Brain pericyte (primary cell): Measurements from ENCODE around the gene VEZT.
A peak's percentile ranks its signal among the peaks of the same experiment; 100 is the strongest.
"Not testable (repeated sequence)": the region's sequence is repeated elsewhere in the genome, so short reads cannot be mapped to it uniquely, and the experiment has no call there.

Source experiments
- DNase-seq: peaks from one replicate; pipeline ENCODE4 v3.0.0-alpha.2; 2012; ENCODE audit warnings: low read depth, low spot score

VEZT gene, protein sequence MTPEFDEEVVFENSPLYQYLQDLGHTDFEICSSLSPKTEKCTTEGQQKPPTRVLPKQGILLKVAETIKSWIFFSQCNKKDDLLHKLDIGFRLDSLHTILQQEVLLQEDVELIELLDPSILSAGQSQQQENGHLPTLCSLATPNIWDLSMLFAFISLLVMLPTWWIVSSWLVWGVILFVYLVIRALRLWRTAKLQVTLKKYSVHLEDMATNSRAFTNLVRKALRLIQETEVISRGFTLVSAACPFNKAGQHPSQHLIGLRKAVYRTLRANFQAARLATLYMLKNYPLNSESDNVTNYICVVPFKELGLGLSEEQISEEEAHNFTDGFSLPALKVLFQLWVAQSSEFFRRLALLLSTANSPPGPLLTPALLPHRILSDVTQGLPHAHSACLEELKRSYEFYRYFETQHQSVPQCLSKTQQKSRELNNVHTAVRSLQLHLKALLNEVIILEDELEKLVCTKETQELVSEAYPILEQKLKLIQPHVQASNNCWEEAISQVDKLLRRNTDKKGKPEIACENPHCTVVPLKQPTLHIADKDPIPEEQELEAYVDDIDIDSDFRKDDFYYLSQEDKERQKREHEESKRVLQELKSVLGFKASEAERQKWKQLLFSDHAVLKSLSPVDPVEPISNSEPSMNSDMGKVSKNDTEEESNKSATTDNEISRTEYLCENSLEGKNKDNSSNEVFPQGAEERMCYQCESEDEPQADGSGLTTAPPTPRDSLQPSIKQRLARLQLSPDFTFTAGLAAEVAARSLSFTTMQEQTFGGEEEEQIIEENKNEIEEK

DNA sequence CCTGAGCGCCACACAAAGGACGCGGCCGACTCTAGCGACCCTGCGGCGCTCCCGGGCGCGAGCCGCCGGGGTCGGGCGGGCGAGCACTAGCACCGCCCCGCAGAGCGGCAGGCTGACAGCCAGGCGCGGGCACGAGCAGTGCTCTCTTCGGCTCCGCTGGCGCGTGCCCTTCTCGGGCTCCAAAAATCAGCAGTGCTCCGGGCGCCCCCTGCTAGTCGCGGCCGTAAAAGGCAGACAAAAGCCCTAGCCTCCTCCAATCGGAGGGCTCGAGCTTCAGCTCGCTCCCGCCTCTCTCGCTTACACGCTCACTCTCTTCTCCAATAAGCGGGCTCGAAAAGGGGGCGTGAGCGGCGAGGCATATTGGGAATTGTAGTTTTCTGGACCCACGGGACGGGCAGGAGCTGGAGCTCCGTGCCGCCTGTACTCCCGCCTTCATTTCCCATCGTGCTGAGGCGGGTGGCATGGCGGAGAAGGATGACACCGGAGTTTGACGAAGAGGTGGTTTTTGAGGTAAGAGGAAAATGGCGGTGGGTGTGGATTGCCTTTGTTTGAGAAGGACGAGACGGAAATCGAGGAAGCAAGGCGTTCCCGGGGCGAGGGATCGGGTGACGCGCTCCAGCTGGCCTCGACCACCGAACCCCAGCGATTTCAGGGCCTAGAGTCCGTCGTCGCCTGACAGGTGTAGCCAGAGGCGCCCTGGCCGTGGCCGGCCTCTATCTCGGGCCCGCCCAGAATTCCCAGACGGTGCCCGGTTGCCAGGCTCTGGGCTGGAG is at the start of gene VEZT, which contains the start of gene FGD6:
Gene VEZT, plus strand, starts transcription at position 431 of the 773 bp plus-strand sequence. Its CDS starts 44 bp downstream, at position 475.
Gene FGD6, minus strand, starts transcription at position 91 of the 773 bp plus-strand sequence. CDS start 227 bp downstream, outside the sequence.
- DNase-seq = peak; percentile 97

DNA sequence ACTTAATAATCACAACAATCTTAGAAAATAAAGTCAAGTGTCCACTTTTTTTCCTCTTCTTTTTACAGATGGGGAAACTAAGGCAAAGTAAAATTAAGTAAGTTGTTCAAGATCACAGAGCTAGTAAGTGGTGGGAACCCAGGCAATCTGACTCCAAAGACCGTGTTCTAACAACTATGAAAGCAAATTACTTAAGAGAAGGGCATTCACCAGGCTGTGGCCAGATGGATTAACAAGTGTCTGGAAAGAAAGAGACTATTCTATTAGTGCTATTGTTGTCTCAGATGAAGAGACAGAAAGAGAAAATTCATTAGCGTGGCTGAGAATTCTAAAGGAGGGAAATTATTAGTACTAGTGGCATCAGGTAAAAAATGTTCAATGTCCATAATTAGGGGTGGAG is 48.9 kb upstream of the VEZT start:
- no peak for DNase-seq

DNA sequence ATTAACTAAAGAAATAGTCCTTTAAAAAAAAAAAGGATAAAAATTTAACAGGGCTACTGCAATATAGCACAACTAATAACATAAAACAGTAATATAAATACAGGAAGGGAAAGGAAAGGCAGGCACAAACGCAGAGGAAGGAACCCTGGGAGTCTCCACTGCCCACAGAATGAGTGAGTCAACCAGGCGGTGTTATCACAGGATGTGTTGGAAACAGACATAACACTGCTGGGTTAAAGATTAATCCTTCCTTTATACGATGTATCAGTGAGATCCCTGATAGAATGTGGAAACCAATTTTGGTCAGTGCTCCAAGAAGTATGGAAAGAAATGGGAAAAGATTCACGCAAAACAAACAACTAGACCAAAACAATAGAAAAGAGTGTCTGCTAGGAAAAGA is 48.2 kb upstream of the VEZT start:
- peak; percentile 39 for DNase-seq

DNA sequence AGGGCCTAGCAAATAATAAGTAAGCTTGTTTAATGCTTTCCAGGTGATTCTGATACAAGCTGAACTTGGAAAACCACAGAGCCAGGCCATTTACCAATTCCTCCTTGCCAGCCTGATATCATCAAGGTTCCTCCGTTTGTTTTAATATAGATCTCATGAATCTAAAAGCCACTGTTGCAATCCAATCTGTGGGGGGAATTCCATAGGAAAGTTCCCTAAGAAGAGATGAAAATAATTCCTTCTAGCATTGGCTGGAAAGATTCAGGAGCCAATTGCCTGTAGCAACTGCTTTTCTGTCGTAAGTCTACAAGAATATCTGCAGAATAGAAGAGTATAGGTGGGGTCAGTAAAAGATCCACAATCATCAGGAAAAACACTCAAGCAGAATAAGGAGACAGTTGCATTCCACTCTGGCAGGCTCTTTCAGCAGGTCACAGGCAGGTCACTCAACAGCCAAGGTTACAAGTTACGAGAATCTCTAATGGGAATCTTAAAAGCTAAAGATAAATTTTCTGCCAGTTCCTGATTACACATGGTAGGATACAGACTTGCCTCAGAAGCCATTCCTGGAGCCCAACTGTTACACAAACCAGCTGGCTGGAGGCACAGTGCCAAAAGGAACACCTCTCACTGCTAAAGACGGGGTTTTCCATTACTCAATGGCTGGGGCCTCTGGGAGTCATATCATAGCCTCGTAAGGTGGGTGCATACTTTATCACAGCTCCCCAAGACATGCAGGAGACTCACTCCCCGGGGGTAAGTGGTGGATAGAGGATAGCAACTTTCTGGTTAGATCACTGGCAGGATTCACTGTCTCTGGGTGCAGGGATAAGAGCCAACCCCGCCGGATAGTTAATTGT is 44.0 kb upstream of the VEZT start:
- peak; percentile 21 for DNase-seq

DNA sequence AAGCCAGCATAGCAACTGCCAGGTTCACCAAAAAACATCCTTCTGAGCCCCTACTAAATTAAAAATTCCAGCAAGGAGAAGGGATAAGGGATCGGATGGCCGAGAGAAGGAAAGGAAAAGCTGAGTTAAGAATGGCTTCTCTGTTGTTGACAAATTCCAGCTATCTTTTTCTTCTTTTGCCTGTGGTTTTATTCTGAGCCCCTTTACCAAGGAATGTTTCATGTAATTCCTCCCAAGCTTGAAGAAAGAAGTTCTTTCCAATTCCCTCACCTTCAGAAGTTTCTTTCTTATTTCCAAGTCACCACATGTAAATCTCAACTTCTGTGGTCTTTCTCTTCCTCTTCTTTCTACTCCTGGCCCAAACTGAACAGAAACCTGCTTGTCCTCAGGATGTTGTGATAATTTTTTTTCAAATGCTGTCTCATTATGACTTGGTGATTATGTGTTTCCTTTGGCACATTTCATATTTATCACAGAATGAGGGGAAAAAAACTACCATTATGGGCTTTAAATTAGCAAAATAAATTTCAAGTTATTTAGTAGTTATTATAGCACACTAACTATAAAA is 40.3 kb upstream of the VEZT start:
- no peak for DNase-seq

DNA sequence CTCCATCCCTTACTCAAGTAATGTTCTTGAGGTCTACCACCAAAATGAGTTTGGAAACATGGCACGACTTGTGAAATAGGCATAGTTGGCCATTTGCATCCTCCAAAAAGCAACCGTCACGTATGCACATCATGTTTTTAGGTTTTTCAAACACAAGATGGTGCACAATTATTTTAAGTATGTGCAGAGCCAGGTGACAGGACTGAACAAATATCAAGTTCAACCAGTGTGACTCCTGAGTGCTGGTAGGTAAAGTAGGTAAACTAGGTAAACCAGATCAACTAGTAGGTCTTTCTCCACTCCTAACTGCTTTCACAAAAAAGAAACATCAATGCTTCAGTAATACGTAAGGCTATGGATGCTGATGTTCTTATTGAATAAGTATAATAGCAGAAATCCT is 39.5 kb upstream of the VEZT start:
- no peak for DNase-seq

DNA sequence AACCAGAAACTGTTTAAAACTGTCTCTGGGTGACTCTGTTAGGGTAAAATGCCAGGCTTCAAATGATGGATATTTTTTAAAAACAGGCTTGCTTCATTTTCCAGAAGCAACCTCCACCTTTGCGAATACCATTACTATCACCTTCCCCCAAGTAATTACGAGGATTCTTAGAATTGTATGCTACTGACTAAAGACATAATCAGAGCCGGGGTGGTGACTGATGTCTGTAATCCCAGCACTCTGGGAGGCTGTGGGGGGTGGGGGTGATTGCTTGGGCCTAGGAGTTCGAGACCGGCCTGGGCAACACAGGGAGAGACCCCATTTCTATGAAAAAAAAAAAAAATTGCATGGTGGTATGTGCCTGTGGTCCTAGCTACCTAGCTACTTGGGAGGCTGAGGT is 38.6 kb upstream of the VEZT start:
- DNase-seq = no peak

DNA sequence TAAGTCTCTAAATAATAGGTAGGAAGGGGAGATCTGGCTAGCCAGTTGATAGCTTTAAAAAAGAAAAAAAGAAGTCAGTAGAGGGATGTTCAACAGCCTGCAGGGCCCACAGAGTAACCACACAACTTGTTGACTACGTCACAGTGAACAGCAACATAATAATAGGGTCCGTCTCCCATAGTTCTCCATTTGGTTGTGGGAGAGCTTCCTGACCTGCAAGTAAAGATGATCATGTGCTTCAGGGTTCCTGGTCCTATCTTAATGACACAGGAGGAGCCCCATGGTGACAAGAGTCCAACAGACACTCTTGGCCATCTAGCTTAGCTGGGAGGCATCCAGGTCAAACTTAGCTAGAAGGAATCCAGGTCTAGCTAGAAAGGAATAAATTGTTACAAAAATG is 36.5 kb upstream of the VEZT start:
- DNase-seq = no peak

DNA sequence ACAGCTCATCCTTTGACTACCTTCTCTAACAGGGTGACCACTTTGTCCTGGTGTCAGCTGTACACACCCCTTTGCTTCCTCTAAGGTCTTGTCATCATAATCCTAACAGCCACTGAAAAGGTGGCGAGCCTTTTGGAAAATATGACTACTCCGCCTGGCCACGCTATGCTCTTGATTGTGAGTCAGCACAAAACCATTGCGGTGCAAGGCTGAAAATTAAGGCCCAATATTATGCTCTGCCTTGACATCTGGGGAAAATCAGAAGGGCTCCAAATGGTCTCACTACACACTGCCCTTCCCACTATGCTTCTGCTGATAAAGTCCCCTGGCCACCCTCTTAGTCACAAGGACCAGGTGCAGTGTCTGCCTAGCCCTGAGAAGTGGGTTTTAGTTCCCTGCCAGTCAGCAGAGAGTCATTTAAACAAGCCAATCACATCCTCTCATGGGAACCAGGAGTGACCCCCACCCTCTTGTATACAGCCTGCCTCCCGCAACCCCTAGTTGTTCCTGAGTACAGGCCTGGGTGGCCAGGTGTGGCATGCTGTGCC is 34.7 kb upstream of the VEZT start:
- no peak for DNase-seq

DNA sequence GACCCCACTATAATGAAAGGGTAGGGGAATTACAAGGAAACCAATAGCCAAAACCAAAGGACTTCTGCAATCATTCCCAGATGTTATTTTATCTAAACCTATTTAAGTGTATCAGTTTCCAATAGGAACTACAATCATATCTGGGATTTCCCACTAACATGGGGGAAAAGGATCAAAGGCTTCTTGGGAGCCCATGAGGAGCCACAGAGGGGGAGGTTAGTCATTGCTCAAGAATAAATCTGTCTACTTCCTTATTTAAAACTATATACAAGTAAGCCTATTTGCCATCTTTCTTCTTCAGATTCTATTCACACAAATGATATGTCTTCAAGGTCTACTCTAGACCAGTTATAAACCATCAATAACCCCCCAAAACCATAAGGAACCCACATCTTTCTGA is 33.5 kb upstream of the VEZT start:
- no peak for DNase-seq

DNA sequence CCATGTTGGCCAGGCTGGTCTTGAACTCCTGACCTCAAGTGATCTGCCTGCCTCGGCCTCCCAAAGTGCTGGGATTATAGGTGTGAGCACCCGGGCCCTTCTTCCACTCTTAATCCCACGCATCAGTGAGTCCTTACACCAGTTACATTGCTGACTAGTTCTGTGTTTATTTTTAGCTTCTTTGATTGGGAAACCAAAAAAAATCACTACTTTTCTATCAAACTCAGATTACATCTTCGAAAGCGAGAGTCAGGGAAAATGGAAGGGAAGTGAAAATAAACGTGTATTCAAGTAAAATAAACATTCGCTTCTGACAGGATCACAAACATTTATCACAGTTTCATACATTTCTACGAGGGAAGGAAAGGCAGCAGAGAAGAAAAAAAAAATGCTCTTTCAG is 32.5 kb upstream of the VEZT start:
- no peak for DNase-seq

DNA sequence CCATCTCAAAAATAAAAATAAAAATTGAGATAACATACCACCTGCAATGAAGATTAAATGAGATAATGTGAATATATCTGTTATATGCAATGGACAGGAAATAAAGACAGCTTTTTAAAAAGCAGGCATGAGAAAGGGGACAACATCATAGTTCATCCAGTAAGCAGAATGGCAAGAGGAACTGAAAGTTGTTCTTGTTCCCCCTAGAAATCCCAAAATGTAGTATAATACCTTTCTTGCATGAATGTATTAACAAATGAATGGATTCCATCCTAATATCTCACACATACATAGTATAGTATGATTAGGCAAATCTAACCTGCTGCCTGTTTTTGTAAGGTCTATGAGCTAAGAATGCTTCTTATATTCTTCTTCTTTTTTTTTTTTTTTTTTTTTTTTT is 31.8 kb upstream of the VEZT start:
- no peak for DNase-seq

DNA sequence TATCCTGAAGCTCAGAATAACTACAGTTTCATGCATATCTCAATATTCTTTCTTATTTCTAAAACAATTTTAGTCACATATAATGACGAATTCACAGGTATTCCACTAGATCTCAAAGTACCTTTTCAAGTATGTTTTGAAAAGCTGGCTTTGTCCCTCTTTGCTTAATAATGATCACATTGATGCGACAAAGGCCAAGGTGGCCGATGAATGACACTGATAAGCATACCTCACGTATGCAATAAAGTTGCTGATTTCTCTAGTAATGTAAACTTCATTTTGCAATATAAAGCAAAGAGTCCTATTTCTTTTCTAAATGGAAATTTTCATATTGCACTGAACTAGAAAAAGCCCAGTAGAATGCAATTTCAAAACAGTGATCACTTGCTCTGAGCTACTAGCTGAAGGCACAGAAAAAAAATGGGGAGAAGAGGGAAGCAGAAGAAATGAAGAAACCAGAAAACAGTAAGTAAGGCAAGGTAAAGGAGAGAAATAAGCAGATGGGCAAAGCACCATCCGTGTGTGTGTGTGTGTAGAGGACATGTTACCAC is 29.7 kb upstream of the VEZT start:
- DNase-seq = no peak

DNA sequence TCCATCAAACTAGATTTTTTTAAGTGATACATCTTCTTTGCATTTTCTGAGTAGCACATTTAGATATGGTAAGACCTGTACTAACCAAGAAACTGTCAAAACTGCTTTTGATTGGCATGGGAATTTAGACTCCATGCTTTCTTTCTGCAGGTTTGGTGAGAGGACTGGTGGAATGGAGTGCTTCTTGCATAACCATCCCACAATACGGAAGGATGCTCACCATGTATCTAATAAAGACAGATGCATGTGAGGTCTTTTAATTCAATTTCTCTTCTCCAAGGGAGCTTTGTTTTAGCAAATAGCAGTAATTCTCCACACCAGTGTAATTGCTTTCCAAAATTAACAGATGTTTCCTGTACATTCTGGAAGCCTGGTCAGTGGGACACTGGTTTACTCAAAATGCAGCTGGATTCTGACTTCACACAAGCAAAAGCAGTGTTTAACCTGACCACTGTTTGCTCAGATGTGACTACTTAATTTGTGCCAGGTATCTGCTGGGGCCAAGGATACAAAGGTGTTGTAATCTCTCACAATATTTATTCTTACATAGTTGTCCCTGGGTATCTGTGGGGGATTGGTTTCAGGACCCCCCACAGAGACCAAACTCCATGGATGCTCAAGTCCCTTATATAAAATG is 26.4 kb upstream of the VEZT start:
- DNase-seq = no peak

DNA sequence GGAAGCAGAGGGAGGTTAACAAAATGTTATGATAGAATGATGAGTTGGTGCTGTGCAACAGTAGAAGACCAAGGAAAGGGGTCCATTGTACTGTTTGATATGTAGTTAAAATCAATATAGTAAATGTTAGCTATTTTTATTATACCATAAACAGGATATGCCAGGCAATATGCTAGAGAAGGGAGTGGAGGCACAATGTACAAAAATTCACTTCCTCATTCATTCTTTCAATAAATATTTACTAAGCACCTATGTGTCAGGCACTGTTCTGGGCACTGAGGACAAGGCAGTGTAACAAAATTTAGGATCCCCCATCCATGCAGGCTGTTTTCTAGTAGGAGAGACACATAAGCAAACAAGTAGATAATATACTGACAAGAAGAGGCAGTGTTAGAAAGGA is 25.3 kb upstream of the VEZT start:
- DNase-seq = no peak

DNA sequence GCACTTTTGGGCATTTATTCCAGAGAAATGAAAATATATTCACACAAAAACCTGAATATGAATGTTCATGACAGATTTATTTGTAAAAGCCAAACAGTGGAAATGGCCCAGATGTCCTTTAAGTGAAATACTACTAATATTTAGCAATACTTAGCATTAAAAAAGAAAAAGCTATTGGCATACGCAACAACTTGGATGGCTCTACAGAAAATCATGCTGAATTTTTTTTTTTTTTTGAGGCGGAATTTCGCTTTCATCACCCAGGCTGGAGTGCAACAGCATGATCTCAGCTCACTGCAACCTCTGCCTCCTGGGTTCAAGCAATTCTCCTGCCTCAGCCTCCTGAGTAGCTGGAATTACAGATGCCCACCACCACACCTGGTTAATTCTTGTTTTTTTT is 24.5 kb upstream of the VEZT start:
- DNase-seq = no peak

DNA sequence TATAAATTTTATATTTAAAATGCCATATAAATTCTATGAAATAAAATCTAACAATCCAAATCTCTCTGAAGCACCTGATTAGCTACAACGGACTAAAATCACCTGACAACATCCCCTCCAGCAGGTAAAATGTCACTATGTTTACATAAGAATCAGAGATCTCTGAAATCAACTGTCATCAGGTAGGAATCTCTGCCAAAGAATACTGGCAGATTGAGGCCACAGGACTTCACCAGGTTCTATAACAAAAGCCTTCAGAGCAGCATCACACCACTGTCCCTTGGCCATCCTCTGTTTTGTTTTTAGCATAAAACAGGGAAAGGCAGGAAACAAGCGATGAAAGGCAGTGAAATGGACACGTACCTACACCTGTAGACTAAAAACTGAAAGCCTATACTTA is 22.5 kb upstream of the VEZT start:
- no peak for DNase-seq

DNA sequence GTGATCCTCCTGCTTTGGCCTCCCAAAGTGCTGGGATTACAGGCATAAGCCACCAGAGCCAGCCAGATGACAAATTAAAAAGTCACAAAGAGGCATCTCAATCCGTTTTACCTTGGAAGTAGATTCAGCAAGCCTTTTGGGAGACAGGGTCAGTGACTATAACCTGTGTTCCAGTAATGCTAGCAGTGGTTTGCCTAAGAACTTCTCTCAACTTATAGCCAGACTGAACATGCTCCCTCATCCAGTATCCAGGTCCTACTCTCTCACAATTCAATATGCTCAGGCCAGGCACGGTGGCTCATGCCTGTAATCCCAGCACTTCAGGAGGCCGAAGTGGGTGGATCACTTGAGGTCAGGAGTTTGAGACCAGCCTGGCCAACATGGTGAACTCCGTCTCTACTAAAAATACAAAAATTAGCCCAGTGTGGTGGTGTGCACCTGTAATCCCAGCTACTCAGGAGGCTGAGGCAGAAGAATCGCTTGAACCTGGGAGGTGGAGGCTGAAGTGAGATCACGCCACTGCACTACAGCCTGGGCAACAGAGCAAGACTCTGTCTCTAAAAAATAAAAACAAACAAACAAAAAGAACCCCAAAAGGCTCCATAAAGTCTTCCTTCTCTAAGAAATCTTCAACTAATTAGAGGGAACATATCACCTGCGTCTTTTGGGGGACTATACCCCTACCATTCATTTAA is 20.6 kb upstream of the VEZT start:
- not testable (repeated sequence) for DNase-seq

DNA sequence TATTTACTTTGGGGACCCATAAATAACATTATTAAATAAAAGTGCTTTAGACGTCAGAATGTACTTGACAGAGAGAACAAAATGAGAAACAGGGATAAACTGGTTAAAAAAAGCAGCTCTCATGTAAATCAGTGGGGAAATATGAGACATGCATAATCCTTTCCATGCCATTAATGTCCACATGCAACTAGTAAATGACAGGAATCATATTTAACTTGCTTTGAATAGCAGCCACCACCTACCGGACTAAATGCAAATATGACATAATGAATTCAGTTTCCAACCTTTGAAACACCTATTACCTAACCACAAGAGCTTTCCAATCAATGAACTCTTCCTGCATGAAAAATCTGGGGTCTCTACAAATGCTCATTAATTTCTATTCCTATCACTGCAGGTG is 20.0 kb upstream of the VEZT start:
- no peak for DNase-seq
